Neural cell (in vitro differentiated cells): ENCODE data around the gene MAST2.

ENCODE experiments used
- EP300 ChIP-seq: fragments of 450-650 bp; conservative IDR thresholded peaks from 2 replicates; pipeline ENCODE4 v1.6.1; 2014; ENCODE audit warnings: antibody characterized with exemption, mild to moderate bottlenecking, moderate library complexity; ENCODE audit not compliant: poor library complexity, severe bottlenecking
- EZH2 ChIP-seq: fragments of 200-600, 300-800 bp; shearing (Covaris generic), sonication (generic); IDR thresholded peaks from 2 replicates; pipeline ENCODE4 v1.6.1; 2014; ENCODE audit warnings: antibody characterized with exemption, low read length, borderline replicate concordance, mild to moderate bottlenecking; ENCODE audit not compliant: insufficient read depth, poor library complexity, severe bottlenecking
- MXI1 ChIP-seq: fragments of 450-650 bp; conservative IDR thresholded peaks from 2 replicates; pipeline ENCODE4 v1.6.1; 2014; ENCODE audit warnings: antibody characterized with exemption, mild to moderate bottlenecking; ENCODE audit not compliant: poor library complexity, severe bottlenecking
- RAD21 ChIP-seq: fragments of 450-650 bp; conservative IDR thresholded peaks from 2 replicates; pipeline ENCODE4 v1.6.1; 2014; ENCODE audit warnings: antibody characterized with exemption, mild to moderate bottlenecking, moderate library complexity
- TF ChIP-seq, protein P1 (sequence below): fragments of 450-650 bp; IDR thresholded peaks from 2 replicates; pipeline ENCODE4 v1.5.1; 2014; ENCODE audit warnings: antibody characterized with exemption, mild to moderate bottlenecking, moderate library complexity; ENCODE audit not compliant: poor library complexity, severe bottlenecking
- TF ChIP-seq, protein P2 (sequence below): IDR thresholded peaks from 2 replicates; pipeline ENCODE4 v1.6.1; 2012; ENCODE audit warnings: borderline replicate concordance

DNA sequence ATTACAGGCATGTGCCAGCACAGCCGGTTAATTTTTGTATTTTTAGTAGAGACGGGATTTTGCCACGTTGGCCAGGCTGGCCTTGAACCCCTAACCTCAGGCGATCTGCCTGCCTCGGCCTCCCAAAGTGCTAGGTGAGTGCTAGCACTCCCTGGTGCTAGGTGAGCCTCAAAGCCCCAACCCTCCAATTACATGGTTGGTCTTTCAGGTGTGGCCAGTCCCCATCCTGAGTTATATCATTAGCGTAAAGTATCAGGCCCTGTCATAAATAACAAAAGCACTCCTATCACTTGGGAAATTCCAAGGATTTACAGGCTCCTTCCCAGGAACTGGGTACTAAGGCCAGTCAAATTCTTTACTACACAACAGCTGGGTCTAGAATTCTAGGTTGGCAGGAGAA lies 191.0 kb downstream of the MAST2 start:
- TF ChIP-seq RAD21, result no peak
- TF ChIP-seq, protein P1, sequence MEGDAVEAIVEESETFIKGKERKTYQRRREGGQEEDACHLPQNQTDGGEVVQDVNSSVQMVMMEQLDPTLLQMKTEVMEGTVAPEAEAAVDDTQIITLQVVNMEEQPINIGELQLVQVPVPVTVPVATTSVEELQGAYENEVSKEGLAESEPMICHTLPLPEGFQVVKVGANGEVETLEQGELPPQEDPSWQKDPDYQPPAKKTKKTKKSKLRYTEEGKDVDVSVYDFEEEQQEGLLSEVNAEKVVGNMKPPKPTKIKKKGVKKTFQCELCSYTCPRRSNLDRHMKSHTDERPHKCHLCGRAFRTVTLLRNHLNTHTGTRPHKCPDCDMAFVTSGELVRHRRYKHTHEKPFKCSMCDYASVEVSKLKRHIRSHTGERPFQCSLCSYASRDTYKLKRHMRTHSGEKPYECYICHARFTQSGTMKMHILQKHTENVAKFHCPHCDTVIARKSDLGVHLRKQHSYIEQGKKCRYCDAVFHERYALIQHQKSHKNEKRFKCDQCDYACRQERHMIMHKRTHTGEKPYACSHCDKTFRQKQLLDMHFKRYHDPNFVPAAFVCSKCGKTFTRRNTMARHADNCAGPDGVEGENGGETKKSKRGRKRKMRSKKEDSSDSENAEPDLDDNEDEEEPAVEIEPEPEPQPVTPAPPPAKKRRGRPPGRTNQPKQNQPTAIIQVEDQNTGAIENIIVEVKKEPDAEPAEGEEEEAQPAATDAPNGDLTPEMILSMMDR, result no peak
- TF ChIP-seq EP300, result no peak
- TF ChIP-seq, protein P2, sequence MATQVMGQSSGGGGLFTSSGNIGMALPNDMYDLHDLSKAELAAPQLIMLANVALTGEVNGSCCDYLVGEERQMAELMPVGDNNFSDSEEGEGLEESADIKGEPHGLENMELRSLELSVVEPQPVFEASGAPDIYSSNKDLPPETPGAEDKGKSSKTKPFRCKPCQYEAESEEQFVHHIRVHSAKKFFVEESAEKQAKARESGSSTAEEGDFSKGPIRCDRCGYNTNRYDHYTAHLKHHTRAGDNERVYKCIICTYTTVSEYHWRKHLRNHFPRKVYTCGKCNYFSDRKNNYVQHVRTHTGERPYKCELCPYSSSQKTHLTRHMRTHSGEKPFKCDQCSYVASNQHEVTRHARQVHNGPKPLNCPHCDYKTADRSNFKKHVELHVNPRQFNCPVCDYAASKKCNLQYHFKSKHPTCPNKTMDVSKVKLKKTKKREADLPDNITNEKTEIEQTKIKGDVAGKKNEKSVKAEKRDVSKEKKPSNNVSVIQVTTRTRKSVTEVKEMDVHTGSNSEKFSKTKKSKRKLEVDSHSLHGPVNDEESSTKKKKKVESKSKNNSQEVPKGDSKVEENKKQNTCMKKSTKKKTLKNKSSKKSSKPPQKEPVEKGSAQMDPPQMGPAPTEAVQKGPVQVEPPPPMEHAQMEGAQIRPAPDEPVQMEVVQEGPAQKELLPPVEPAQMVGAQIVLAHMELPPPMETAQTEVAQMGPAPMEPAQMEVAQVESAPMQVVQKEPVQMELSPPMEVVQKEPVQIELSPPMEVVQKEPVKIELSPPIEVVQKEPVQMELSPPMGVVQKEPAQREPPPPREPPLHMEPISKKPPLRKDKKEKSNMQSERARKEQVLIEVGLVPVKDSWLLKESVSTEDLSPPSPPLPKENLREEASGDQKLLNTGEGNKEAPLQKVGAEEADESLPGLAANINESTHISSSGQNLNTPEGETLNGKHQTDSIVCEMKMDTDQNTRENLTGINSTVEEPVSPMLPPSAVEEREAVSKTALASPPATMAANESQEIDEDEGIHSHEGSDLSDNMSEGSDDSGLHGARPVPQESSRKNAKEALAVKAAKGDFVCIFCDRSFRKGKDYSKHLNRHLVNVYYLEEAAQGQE, result no peak
- TF ChIP-seq MXI1, result no peak
- no peak for TF ChIP-seq EZH2
